Kasumi-1 (cell line): ENCODE measurements around the gene SLC4A1AP.

Experiments used
- DNase-seq, 2 experiments: peaks; one replicate each; lab custom pipeline; 2025; lab: John Stamatoyannopoulos, UW

The SLC4A1AP gene

GRCh38 chr2:27721335-27721734, 57.6 kb downstream of the SLC4A1AP start:
- no peak for DNase-seq

GRCh38 chr2:27721884-27722485, 58.3 kb downstream of the SLC4A1AP start:
- no peak for DNase-seq

- peak; percentile 65 to 69 for DNase-seq
These were observed 59.9 kb downstream of the SLC4A1AP start for GRCh38 chr2:27723372-27724144.

- no peak for DNase-seq
These were observed 60.5 kb downstream of the SLC4A1AP start for GRCh38 chr2:27724191-27724590.

GRCh38 chr2:27724905-27725701, 61.4 kb downstream of the SLC4A1AP start:
- no peak for DNase-seq

- peak; percentile 47 for DNase-seq
These were observed 63.6 kb downstream of the SLC4A1AP start for GRCh38 chr2:27727257-27727656.

- DNase-seq, result no peak
These were observed 64.6 kb downstream of the SLC4A1AP start for GRCh38 chr2:27728081-27728858.

GRCh38 chr2:27729198-27729597, 65.5 kb downstream of the SLC4A1AP start:
- no peak for DNase-seq

GRCh38 chr2:27729614-27730013, 65.9 kb downstream of the SLC4A1AP start:
- no peak for DNase-seq

GRCh38 chr2:27730261-27730662, 66.6 kb downstream of the SLC4A1AP start:
- DNase-seq, result no peak

GRCh38 chr2:27730980-27731691, 67.4 kb downstream of the SLC4A1AP start:
- DNase-seq, result no peak

GRCh38 chr2:27734305-27734704, 70.6 kb downstream of the SLC4A1AP start:
- no peak for DNase-seq

GRCh38 chr2:27735263-27735904, 71.7 kb downstream of the SLC4A1AP start:
- no peak for DNase-seq

- DNase-seq, result no peak
These were observed 72.6 kb downstream of the SLC4A1AP start for GRCh38 chr2:27736031-27736889.

GRCh38 chr2:27736890-27737204, 73.2 kb downstream of the SLC4A1AP start:
- no peak for DNase-seq

- DNase-seq, result peak in 1 of 2 experiments; percentile 11
These were observed 74.1 kb downstream of the SLC4A1AP start for GRCh38 chr2:27737676-27738348.

GRCh38 chr2:27738349-27739057, 74.8 kb downstream of the SLC4A1AP start:
- DNase-seq, result no peak

GRCh38 chr2:27739058-27739373, 75.3 kb downstream of the SLC4A1AP start:
- DNase-seq, result no peak

- no peak for DNase-seq
These were observed 78.0 kb downstream of the SLC4A1AP start for GRCh38 chr2:27741673-27742072.
